HG03432 (cell line): ENCODE measurements around the gene NEAT1.
"Not testable (repeated sequence)": the region's sequence is repeated elsewhere in the genome, so short reads cannot be mapped to it uniquely, and the experiment has no call there.

ENCODE experiments used
- ATAC-seq: cut with Tn5 transposase; IDR thresholded peaks from one replicate; pipeline ENCODE4 v1.9.1; 2021; ENCODE audit warnings: mild to moderate bottlenecking, moderate library complexity; ENCODE audit not compliant: unreplicated experiment

NEAT1 gene

GRCh38 chr11:65446446-65447277 lies 24.1 kb downstream of the NEAT1 start:
- ATAC-seq, result no peak

DNA sequence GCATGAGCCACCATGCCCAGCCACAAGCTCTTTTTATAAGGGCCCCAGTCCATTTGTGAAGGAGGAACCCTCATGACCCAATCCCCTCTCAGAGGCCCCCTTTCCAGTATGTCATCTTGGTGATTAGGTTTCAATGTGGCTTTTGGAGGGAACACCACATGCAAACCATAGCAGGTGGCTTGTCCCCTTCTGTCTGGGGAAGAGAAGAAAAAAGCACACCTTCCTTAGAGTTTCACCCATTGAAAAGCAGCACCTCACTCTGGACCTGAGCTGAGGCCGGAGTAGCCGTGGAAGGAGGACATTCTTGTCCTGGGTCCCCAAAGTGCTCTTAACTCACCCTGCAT lies 25.4 kb downstream of the NEAT1 start:
- ATAC-seq, result no peak

GRCh38 chr11:65448418-65449105 lies 26.0 kb downstream of the NEAT1 start:
- no peak for ATAC-seq

DNA sequence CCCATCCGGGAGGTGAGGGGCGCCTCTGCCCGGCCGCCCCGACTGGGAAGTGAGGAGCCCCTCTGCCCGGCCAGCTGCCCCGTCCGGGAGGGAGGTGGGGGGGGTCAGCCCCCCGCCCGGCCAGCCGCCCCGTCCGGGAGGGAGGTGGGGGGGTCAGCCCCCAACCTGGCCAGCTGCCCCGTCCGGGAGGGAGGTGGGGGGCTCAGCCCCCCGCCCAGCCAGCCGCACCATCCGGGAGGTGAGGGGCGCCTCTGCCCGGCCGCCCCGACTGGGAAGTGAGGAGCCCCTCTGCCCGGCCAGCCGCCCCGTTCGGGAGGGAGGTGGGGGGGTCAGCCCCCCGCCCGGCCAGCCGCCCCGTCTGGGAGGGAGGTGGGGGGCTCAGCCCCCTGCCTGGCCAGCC lies 28.7 kb downstream of the NEAT1 start:
- not testable (repeated sequence) for ATAC-seq

GRCh38 chr11:65452259-65452658 lies 29.7 kb downstream of the NEAT1 start:
- not testable (repeated sequence) for ATAC-seq

- no peak for ATAC-seq
Observed at GRCh38 chr11:65452806-65453490, 30.4 kb downstream of the NEAT1 start.

- no peak for ATAC-seq
Observed at GRCh38 chr11:65454311-65454695, 31.7 kb downstream of the NEAT1 start.

- ATAC-seq, result peak; percentile 84
Observed at GRCh38 chr11:65454696-65455456, 32.3 kb downstream of the NEAT1 start.

GRCh38 chr11:65456418-65456817 lies 33.8 kb downstream of the NEAT1 start:
- no peak for ATAC-seq

GRCh38 chr11:65459552-65459951 lies 37.0 kb downstream of the NEAT1 start:
- ATAC-seq, result no peak

DNA sequence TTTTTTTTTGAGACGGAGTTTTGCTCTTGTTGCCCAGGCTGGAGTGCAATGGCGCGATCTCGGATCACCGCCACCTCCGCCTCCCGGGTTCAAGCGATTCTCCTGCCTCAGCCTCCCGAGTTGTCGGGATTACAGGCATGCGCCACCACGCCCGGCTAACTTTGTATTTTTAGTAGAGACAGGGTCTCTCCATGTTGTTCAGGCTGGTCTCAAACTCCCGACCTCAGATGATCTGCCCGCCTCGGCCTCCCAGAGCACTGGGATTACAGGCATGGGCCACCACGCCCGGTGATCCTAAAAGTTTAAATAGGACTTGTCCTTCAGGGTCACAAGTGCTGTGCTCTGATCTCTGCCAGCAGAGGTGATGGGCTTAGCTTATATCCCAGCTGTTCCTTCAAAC lies 42.9 kb downstream of the NEAT1 start:
- ATAC-seq, result not testable (repeated sequence)

GRCh38 chr11:65467306-65467705 lies 44.7 kb downstream of the NEAT1 start:
- ATAC-seq, result not testable (repeated sequence)

- no peak for ATAC-seq
Observed at GRCh38 chr11:65468874-65469333, 46.3 kb downstream of the NEAT1 start.

- no peak for ATAC-seq
Observed at GRCh38 chr11:65470433-65471049, 47.9 kb downstream of the NEAT1 start.

GRCh38 chr11:65471447-65471891 lies 48.9 kb downstream of the NEAT1 start:
- no peak for ATAC-seq

- ATAC-seq, result not testable (repeated sequence)
Observed at GRCh38 chr11:65472588-65473277, 50.1 kb downstream of the NEAT1 start.

GRCh38 chr11:65473278-65473860 lies 50.8 kb downstream of the NEAT1 start:
- no peak for ATAC-seq

DNA sequence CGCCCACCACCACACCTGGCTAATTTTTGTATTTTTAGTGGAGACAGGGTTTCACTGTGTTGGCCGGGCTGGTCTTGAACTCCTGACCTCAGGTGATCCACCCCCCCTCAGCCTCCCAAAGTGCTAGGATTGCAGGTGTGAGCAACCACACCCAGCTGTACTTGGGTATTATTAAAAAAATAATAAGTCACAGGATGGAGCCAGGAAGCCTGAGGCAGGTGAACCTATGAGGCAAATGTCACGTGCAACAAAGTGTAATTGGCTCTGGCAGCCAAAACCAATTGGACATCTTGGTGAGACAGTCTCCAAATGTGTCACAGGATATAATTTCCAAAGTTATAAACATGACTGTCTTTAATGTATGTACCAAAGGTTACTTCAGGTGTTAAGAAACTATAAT lies 52.3 kb downstream of the NEAT1 start:
- ATAC-seq, result no peak

- ATAC-seq, result no peak
Observed at GRCh38 chr11:65476632-65477148, 54.1 kb downstream of the NEAT1 start.
